PC-3 (cell line): ENCODE data around the gene RERG.

Experiments used
- CTCF ChIP-seq: fragments of 300-600 bp; sonication (generic); conservative IDR thresholded peaks from 2 replicates; pipeline ENCODE4 v1.5.1; 2017; ENCODE audit warnings: antibody characterized with exemption, low read depth, mild to moderate bottlenecking, low read length
- EZH2 ChIP-seq: fragments of 300-600 bp; sonication (generic); IDR thresholded peaks from one replicate; pipeline ENCODE4 v1.6.1; 2017; ENCODE audit warnings: antibody characterized with exemption, mild to moderate bottlenecking, low read length; ENCODE audit not compliant: unreplicated experiment
- EZH2phosphoT487 ChIP-seq: fragments of 300-600 bp; sonication (generic); IDR thresholded peaks from 2 replicates; pipeline ENCODE4 v1.6.1; 2018; ENCODE audit warnings: mild to moderate bottlenecking, antibody characterized with exemption, low read length, borderline replicate concordance

- TF ChIP-seq CTCF (no peak), EZH2phosphoT487 (no peak), EZH2 (no peak)
Measured at GRCh38 chr12:15218794-15219193, 2.4 kb downstream of the RERG start.
